MM.1S (cell line): ENCODE results near the gene NPPC.
"Not testable (repeated sequence)": the region's sequence is repeated elsewhere in the genome, so short reads cannot be mapped to it uniquely, and the experiment has no call there.

ENCODE experiments used
- DNase-seq: peaks from one replicate; pipeline ENCODE4 v3.0.0-alpha.2; 2015
- H2AFZ ChIP-seq: fragments of 300-600 bp; sonication (generic); 2 replicates; pipeline ENCODE4 v1.6.0; 2016; ENCODE audit warnings: antibody characterized with exemption, low read length
- H3F3A ChIP-seq: fragments of 300-600 bp; sonication (generic); 2 replicates; pipeline ENCODE4 v1.6.1; 2016; ENCODE audit warnings: mild to moderate bottlenecking, antibody characterized with exemption, low read length, moderate library complexity, mixed read lengths; ENCODE audit not compliant: insufficient read depth
- H3K27ac ChIP-seq: fragments of 300-600 bp; sonication (generic); 2 replicates; pipeline ENCODE4 v1.5.1; 2016; ENCODE audit warnings: mild to moderate bottlenecking, low read length
- H3K27me3 ChIP-seq: fragments of 300-600 bp; sonication (generic); replicated peaks from 2 replicates; pipeline ENCODE4 v1.6.0; 2016; ENCODE audit warnings: low read length; ENCODE audit not compliant: insufficient read depth
- H3K36me3 ChIP-seq: fragments of 300-600 bp; sonication (generic); replicated peaks from 2 replicates; pipeline ENCODE4 v1.6.1; 2016; ENCODE audit warnings: mild to moderate bottlenecking, low read length, mixed read lengths; ENCODE audit not compliant: insufficient read depth
- H3K4me1 ChIP-seq: fragments of 300-600 bp; sonication (generic); 2 replicates; pipeline ENCODE4 v1.6.1; 2016; ENCODE audit warnings: low read length, mixed read lengths
- H3K4me2 ChIP-seq: fragments of 300-600 bp; sonication (generic); 2 replicates; pipeline ENCODE4 v1.6.0; 2016; ENCODE audit warnings: low read depth, low read length
- H3K4me3 ChIP-seq: fragments of 300-600 bp; sonication (generic); 2 replicates; pipeline ENCODE4 v1.5.1; 2016; ENCODE audit warnings: low read length, mixed read lengths
- H3K79me2 ChIP-seq: fragments of 300-600 bp; sonication (generic); 2 replicates; pipeline ENCODE4 v1.6.1; 2016; ENCODE audit warnings: mixed run types, low read length, mixed read lengths
- H3K9ac ChIP-seq: fragments of 300-600 bp; sonication (generic); 2 replicates; pipeline ENCODE4 v1.6.1; 2016; ENCODE audit warnings: low read length, mixed read lengths
- H3K9me2 ChIP-seq: fragments of 300-600 bp; sonication (generic); replicated peaks from 2 replicates; pipeline ENCODE4 v1.6.1; 2016; ENCODE audit warnings: mild to moderate bottlenecking, low read length, mixed read lengths; ENCODE audit not compliant: insufficient read depth
- H3K9me3 ChIP-seq: fragments of 300-600 bp; sonication (generic); replicated peaks from 2 replicates; pipeline ENCODE4 v1.6.1; 2016; ENCODE audit warnings: mild to moderate bottlenecking, low read length, mixed read lengths; ENCODE audit not compliant: insufficient read depth
- H4K20me1 ChIP-seq: fragments of 300-600 bp; sonication (generic); 2 replicates; pipeline ENCODE4 v1.6.1; 2016; ENCODE audit warnings: mild to moderate bottlenecking, low read length, moderate library complexity, mixed read lengths; ENCODE audit not compliant: insufficient read depth
- EZH2 ChIP-seq: fragments of 300-600 bp; sonication (generic); optimal IDR thresholded peaks from 2 replicates; pipeline ENCODE3; 2017; ENCODE audit warnings: low read depth, mild to moderate bottlenecking, antibody characterized with exemption, low read length, mixed read lengths
- EZH2phosphoT487 ChIP-seq: fragments of 300-600 bp; sonication (generic); IDR thresholded peaks from 2 replicates; pipeline ENCODE4 v1.6.1; 2018; ENCODE audit warnings: antibody characterized with exemption, low read length
- TF ChIP-seq, protein P1 (sequence below): fragments of 300-600 bp; sonication (generic); IDR thresholded peaks from 2 replicates; pipeline ENCODE4 v1.5.1; 2016; ENCODE audit warnings: antibody characterized with exemption, low read length, mixed read lengths

Gene NPPC

DNA sequence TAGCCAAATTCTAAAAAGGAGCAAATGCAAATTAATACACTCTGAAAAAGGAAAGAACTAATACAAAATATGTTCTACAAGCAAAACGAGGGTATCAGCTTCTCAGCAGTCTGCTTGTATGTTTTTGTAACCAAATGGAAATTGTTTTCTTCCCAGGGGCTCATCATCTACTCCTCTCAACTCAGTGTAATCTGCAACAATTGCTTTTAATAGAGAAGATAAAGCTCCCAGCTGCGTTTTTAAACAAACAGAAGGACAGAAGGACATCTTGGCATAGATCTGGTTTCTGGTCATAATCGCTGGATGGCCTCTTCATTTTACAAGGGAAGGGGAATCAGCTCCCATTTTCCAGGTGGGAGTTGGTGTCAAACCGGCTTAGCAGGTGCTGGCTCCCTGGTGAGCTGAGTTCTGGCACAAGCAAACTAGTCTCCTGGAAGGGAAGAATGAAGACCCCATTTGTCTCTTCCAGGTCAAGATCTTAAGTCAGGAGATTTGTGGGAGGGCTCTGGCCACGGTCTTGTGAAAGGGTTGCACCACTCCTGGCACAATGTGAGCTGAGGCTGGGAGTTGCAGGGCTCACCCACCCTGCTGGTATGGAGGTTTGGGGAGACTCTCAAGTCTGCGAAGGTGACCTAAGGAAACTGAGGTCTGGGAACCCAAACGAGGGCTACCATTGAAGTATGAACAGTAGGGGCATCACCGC, 41.6 kb downstream of the NPPC start:
- no peak for DNase-seq
- Histone ChIP-seq H3K4me3 (no peak overlapping the region), H3K4me2 (no peak overlapping the region), H2AFZ (no peak overlapping the region), H3K36me3 (no peaks in the 10 kb centered on the region), H3K27ac (no peak overlapping the region), H3F3A (no peaks in the 10 kb centered on the region), H3K27me3 (no peaks in the 10 kb centered on the region), H4K20me1 (no peaks in the 10 kb centered on the region), H3K79me2 (no peaks in the 10 kb centered on the region), H3K4me1 (no peaks in the 10 kb centered on the region), H3K9me3 (no peaks in the 10 kb centered on the region), H3K9ac (no peak overlapping the region), H3K9me2 (no peaks in the 10 kb centered on the region)
- TF ChIP-seq EZH2phosphoT487 (no peak), EZH2 (no peak)
- TF ChIP-seq, protein P1, sequence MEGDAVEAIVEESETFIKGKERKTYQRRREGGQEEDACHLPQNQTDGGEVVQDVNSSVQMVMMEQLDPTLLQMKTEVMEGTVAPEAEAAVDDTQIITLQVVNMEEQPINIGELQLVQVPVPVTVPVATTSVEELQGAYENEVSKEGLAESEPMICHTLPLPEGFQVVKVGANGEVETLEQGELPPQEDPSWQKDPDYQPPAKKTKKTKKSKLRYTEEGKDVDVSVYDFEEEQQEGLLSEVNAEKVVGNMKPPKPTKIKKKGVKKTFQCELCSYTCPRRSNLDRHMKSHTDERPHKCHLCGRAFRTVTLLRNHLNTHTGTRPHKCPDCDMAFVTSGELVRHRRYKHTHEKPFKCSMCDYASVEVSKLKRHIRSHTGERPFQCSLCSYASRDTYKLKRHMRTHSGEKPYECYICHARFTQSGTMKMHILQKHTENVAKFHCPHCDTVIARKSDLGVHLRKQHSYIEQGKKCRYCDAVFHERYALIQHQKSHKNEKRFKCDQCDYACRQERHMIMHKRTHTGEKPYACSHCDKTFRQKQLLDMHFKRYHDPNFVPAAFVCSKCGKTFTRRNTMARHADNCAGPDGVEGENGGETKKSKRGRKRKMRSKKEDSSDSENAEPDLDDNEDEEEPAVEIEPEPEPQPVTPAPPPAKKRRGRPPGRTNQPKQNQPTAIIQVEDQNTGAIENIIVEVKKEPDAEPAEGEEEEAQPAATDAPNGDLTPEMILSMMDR: no peak

DNA sequence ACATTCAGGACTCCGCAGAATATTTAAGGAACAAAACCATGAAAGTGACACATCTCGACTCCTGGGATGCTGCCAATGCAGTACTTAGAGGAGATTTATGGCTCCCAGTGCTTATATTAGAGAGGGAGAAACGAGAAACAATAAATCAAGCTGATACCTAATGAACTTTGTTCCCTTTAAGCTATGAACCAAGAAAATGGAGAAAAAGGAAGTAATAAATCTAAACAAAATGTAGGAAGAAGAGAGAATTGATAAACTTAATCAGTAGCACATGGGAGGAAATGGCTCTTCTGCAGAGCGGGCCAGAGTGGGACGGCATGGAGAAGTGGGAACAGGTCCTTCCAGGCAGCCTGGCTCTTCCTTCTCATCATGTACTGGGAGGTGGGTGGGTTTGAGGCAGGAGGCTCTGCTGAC, 42.7 kb downstream of the NPPC start:
- H3K36me3 ChIP-seq: no peaks in the 10 kb centered on the region
- no peaks in the 10 kb centered on the region for H3K4me1 ChIP-seq
- H3K4me3 ChIP-seq: no peak overlapping the region
- H3K27me3 ChIP-seq: no peaks in the 10 kb centered on the region
- no peaks in the 10 kb centered on the region for H3K9me3 ChIP-seq
- no peak for DNase-seq
- H3K4me2 ChIP-seq: no peak overlapping the region
- H3F3A ChIP-seq: no peaks in the 10 kb centered on the region
- no peaks in the 10 kb centered on the region for H3K9me2 ChIP-seq
- H3K9ac ChIP-seq: no peak overlapping the region
- TF ChIP-seq EZH2 (no peak), EZH2phosphoT487 (no peak)
- TF ChIP-seq, protein P1: no peak
- H3K27ac ChIP-seq: no peak overlapping the region
- H4K20me1 ChIP-seq: no peaks in the 10 kb centered on the region
- no peak overlapping the region for H2AFZ ChIP-seq
- no peaks in the 10 kb centered on the region for H3K79me2 ChIP-seq

DNA sequence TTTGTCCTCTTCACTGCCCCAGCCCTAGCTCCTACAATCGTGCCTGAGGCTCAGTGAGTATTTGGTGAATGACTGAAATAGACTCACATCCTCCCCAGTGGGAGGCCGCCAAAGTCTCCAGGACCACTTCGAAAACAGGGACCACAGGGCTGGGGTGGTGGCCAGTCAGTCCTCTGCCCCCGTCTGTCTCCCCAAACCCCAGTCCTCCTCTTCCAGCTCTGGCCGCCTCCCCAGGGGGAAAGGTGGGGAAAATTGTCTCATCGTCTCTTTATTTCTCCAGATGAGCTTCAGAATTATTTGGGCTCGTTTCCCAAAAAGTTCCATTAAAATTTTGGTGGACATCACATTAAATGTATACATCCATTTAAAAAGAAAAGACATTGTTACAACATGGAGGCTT, 43.5 kb downstream of the NPPC start:
- no peak overlapping the region for H3K27ac ChIP-seq
- no peaks in the 10 kb centered on the region for H3K9me3 ChIP-seq
- TF ChIP-seq, protein P1: no peak
- TF ChIP-seq EZH2phosphoT487: no peak
- TF ChIP-seq EZH2: no peak
- no peaks in the 10 kb centered on the region for H3K9me2 ChIP-seq
- no peaks in the 10 kb centered on the region for H3K36me3 ChIP-seq
- DNase-seq: no peak
- H3K79me2 ChIP-seq: no peaks in the 10 kb centered on the region
- H3K9ac ChIP-seq: no peak overlapping the region
- no peak overlapping the region for H3K4me2 ChIP-seq
- H4K20me1 ChIP-seq: no peaks in the 10 kb centered on the region
- no peak overlapping the region for H2AFZ ChIP-seq
- H3F3A ChIP-seq: no peaks in the 10 kb centered on the region
- no peak overlapping the region for H3K4me3 ChIP-seq
- no peaks in the 10 kb centered on the region for H3K4me1 ChIP-seq
- no peaks in the 10 kb centered on the region for H3K27me3 ChIP-seq

DNA sequence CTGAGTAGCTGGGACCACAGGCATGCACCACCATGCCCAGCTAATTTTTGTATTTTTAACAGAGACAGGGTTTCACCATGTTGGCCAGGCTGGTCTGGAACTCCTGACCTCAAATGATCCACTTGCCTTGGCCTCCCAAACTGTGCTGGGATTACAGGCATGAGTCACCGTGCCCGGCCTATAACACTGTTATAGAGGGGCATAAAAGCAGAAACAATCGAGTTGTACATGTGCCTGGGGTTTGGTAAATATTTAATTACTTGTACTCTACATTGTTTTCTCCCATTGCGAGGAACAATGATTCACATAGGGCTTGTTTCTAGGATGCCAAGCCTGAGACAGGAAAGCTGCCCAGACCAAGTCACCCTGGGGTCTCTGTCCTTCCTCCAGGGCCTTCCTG, 45.8 kb downstream of the NPPC start:
- not testable (repeated sequence) for H3K4me2 ChIP-seq, H3K27me3 ChIP-seq, H2AFZ ChIP-seq, H3K4me1 ChIP-seq, H3F3A ChIP-seq, H3K79me2 ChIP-seq, H4K20me1 ChIP-seq, H3K9me2 ChIP-seq, H3K9me3 ChIP-seq, DNase-seq, H3K9ac ChIP-seq, H3K36me3 ChIP-seq, H3K27ac ChIP-seq, H3K4me3 ChIP-seq
